ENCODE results near the gene TRPV5.

DNA sequence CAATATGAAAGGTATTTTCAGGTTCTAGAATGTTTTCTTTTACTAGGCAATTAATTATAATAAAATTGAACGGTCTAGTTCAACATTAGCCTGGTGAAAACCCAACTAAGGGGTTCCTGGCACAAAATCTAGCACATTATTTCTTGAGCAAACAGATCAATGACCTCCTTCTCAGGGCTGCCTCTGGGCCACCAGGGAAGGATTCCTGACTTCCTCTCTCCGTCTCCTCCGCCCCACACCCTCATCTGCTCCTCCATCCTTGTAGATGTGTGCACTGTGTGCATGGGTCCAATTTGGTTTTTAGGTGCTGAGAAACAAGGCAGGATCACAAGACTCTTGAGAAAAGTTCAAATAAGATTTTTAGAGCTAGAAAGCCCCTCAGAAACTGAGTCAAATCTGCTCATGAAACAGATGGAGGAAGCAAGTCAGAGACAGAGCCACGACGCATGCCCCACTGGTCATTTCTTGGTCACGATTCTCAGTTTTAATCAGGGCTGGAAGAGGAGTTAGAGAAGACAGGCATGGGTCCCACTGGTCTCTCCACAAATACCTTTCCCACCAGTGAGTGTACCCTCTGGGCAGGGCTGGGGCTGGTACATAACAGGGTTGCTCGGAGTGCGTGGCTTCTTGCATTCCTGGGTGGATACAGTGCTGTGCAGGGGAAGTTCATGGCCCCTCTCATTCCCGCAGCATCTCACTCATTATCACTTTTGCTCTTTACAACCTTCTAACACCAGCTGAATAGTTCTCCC is 51.8 kb downstream of the TRPV5 start:
- TF ChIP-seq CTCF (IDR thresholded peaks at IDR 0.05) (no peak), POLR2AphosphoS5 (IDR thresholded peaks at IDR 0.05) (no peak)
